H9 (cell line): ENCODE measurements around the gene MGME1. TPM values are rescaled to one million over a fixed set of nuclear protein-coding genes. Genes with fewer than 3 reads are reported as not detected.
A peak's percentile ranks its signal among the peaks of the same experiment; 100 is the strongest.

Experiments used
- DNase-seq: peaks from one replicate; pipeline ENCODE4 v3.0.0-alpha.2; 2017
- H2AFZ ChIP-seq: one replicate; pipeline ENCODE4 v1.6.1; 2013; ENCODE audit warnings: mild to moderate bottlenecking, low read length, control low read depth, moderate library complexity
- H2AK5ac ChIP-seq: 2 replicates; pipeline ENCODE4 v1.6.1; 2013; ENCODE audit warnings: low read length, control low read depth, mixed read lengths; ENCODE audit not compliant: insufficient read length
- H2BK120ac ChIP-seq: one replicate; pipeline ENCODE4 v1.6.1; 2013; ENCODE audit warnings: low read depth, mild to moderate bottlenecking, low read length, control low read depth, inconsistent platforms; ENCODE audit not compliant: poor library complexity, severe bottlenecking
- H2BK12ac ChIP-seq: 2 replicates; pipeline ENCODE4 v1.6.1; 2013; ENCODE audit warnings: low read length, control low read depth, mixed read lengths, low read depth; ENCODE audit not compliant: insufficient read length
- H2BK15ac ChIP-seq: 2 replicates; pipeline ENCODE4 v1.6.1; 2013; ENCODE audit warnings: low read depth, low read length, control low read depth
- H2BK20ac ChIP-seq: one replicate; pipeline ENCODE4 v1.6.1; 2013; ENCODE audit warnings: low read depth, mild to moderate bottlenecking, low read length, control low read depth, inconsistent platforms; ENCODE audit not compliant: poor library complexity, severe bottlenecking
- H2BK5ac ChIP-seq: 2 replicates; pipeline ENCODE4 v1.6.1; 2013; ENCODE audit warnings: low read length, control low read depth, mixed read lengths; ENCODE audit not compliant: insufficient read length
- H3K14ac ChIP-seq: 2 replicates; pipeline ENCODE4 v1.6.1; 2013; ENCODE audit warnings: low read length, control low read depth; ENCODE audit not compliant: insufficient read depth
- H3K18ac ChIP-seq: 2 replicates; pipeline ENCODE4 v1.6.1; 2013; ENCODE audit warnings: low read depth, mild to moderate bottlenecking, mixed read lengths, low read length, control low read depth; ENCODE audit not compliant: insufficient read length
- H3K23ac ChIP-seq: 2 replicates; pipeline ENCODE4 v1.6.1; 2013; ENCODE audit warnings: low read length, control low read depth, mixed read lengths, low read depth; ENCODE audit not compliant: insufficient read length
- H3K23me2 ChIP-seq: 2 replicates; pipeline ENCODE4 v1.6.1; 2013; ENCODE audit warnings: low read depth, mild to moderate bottlenecking, mixed read lengths, low read length, control low read depth; ENCODE audit not compliant: insufficient read length, poor library complexity, severe bottlenecking
- H3K27ac ChIP-seq: 2 replicates; pipeline ENCODE4 v1.5.1; 2013; ENCODE audit warnings: low read length, control low read depth, mixed read lengths, low read depth; ENCODE audit not compliant: insufficient read length
- H3K27me3 ChIP-seq: 2 replicates; pipeline ENCODE4 v1.6.1; 2013; ENCODE audit warnings: low read length, control low read depth, inconsistent platforms; ENCODE audit not compliant: insufficient read depth
- H3K4ac ChIP-seq: 2 replicates; pipeline ENCODE4 v1.6.1; 2013; ENCODE audit warnings: low read depth, mild to moderate bottlenecking, control low read depth, inconsistent platforms, low read length, moderate library complexity
- H3K4me1 ChIP-seq: 2 replicates; pipeline ENCODE4 v1.6.1; 2013; ENCODE audit warnings: low read length, control low read depth, inconsistent platforms; ENCODE audit not compliant: insufficient read depth
- H3K4me2 ChIP-seq: 2 replicates; pipeline ENCODE4 v1.6.1; 2013; ENCODE audit warnings: low read length, control low read depth, mixed read lengths; ENCODE audit not compliant: insufficient read length, insufficient read depth
- H3K56ac ChIP-seq: 2 replicates; pipeline ENCODE4 v1.6.1; 2013; ENCODE audit warnings: low read depth, mild to moderate bottlenecking, mixed read lengths, low read length, control low read depth; ENCODE audit not compliant: insufficient read length
- H3K79me1 ChIP-seq: 2 replicates; pipeline ENCODE4 v1.6.1; 2013; ENCODE audit warnings: low read depth, mild to moderate bottlenecking, moderate library complexity, low read length, control low read depth, inconsistent platforms; ENCODE audit not compliant: insufficient read depth, poor library complexity, severe bottlenecking
- H3K79me2 ChIP-seq: 2 replicates; pipeline ENCODE4 v1.6.1; 2013; ENCODE audit warnings: low read length, control low read depth, inconsistent platforms; ENCODE audit not compliant: insufficient read depth
- H3K9ac ChIP-seq: 2 replicates; pipeline ENCODE4 v1.6.1; 2013; ENCODE audit warnings: low read length, control low read depth, mixed read lengths; ENCODE audit not compliant: insufficient read length; ENCODE audit errors: extremely low read depth
- H3K9me3 ChIP-seq: one replicate; pipeline ENCODE4 v1.6.1; 2013; ENCODE audit warnings: low read depth, low read length, inconsistent platforms; ENCODE audit not compliant: control insufficient read depth
- H3T11ph ChIP-seq: one replicate; pipeline ENCODE4 v1.6.1; 2013; ENCODE audit warnings: mild to moderate bottlenecking, low read length, control low read depth, inconsistent platforms
- H4K20me1 ChIP-seq: one replicate; pipeline ENCODE4 v1.6.1; 2013; ENCODE audit not compliant: control insufficient read depth, insufficient read length, insufficient read depth
- H4K5ac ChIP-seq: 2 replicates; pipeline ENCODE4 v1.6.1; 2013; ENCODE audit warnings: low read depth, mild to moderate bottlenecking, mixed read lengths, low read length, control low read depth; ENCODE audit not compliant: insufficient read length
- H4K8ac ChIP-seq: replicated peaks from 2 replicates; pipeline ENCODE4 v1.6.1; 2013; ENCODE audit warnings: low read length, control low read depth, mixed read lengths, low read depth; ENCODE audit not compliant: insufficient read length
- H4K91ac ChIP-seq: 2 replicates; pipeline ENCODE4 v1.6.1; 2013; ENCODE audit warnings: low read depth, mild to moderate bottlenecking, moderate library complexity, mixed read lengths, low read length, control low read depth; ENCODE audit not compliant: insufficient read length
- H3K27ac Mint-ChIP-seq, 3 experiments: 2 replicates in 2 of 3; 3 replicates in 1 of 3; pipeline ENCODE4 v1.8.0; 2020 to 2021; ENCODE audit warnings: mixed read lengths in 3 of 3, mild to moderate bottlenecking in 1 of 3, moderate library complexity in 1 of 3
- H3K27me3 Mint-ChIP-seq: 2 replicates; pipeline ENCODE4 v1.8.0; 2021; ENCODE audit warnings: low read depth, mild to moderate bottlenecking, moderate library complexity, mixed read lengths
- H3K36me3 Mint-ChIP-seq, 3 experiments: 2 replicates in 2 of 3; 3 replicates in 1 of 3; pipeline ENCODE4 v1.8.0; 2020 to 2021; ENCODE audit warnings: low read depth in 3 of 3, mixed read lengths in 3 of 3; ENCODE audit not compliant: insufficient read depth in 1 of 3
- H3K4me1 Mint-ChIP-seq, 2 experiments: 2 replicates each; pipeline ENCODE4 v1.8.0; 2020; ENCODE audit warnings: mixed read lengths in 2 of 2
- H3K4me3 Mint-ChIP-seq, 2 experiments: 2 replicates in 1 of 2; 3 replicates in 1 of 2; pipeline ENCODE4 v1.8.0; 2020 to 2021; ENCODE audit warnings: mild to moderate bottlenecking in 2 of 2, mixed read lengths in 2 of 2, moderate library complexity in 1 of 2
- H3K9me3 Mint-ChIP-seq, 2 experiments: 2 replicates in 1 of 2; 3 replicates in 1 of 2; pipeline ENCODE4 v1.8.0; 2020; ENCODE audit warnings: mild to moderate bottlenecking in 2 of 2, mixed read lengths in 2 of 2, moderate library complexity in 1 of 2
- CTCF ChIP-seq: fragments of 200-600 bp; sonication (generic); conservative IDR thresholded peaks from 3 replicates; pipeline ENCODE4 v1.8.0; 2021; ENCODE audit warnings: antibody characterized with exemption, mild to moderate bottlenecking
- WGBS: extraction: QIAGEN DNeasy Blood & Tissue Kit; methylation state at CpG from one replicate; pipeline ENCODE4 v1.1.7; 2013; ENCODE audit warnings: missing lambda C conversion rate, low lambda C conversion rate, mixed read lengths; ENCODE audit not compliant: insufficient read length; ENCODE audit errors: extremely low coverage; 5-methylcytosine and 5-hydroxymethylcytosine counted together
- total RNA-seq: library from RNA; stranded (reverse); gene quantifications from 2 replicates; pipeline ENCODE4 v1.2.1, GENCODE V29; 2021

MGME1 gene
- total RNA-seq, 1 experiment from 2014 or later = 48.9 TPM

DNA sequence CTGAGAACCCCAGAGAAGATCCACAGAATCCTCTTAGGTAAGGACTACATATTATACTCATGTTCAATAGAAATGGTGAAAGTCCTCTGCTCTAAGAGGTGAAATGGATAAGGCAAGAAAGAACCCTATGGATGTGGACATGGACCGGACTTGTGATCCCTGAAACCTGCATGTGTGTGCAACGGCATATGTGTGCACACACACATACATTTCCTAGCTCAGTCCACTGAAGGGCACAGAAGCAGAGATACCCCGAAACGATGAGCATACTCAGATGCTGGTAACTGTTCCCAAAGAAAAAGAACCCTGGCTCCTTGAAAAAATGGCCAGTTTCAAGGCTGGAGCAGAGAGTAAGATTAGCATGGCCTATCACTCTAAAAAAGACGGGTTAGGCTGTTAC lies 22.8 kb upstream of the MGME1 start:
- Histone ChIP-seq H3K4me2 (no peak overlapping the region), H2BK20ac (no peak overlapping the region), H2BK12ac (no peak overlapping the region), H3K9me3 (no peaks in the 10 kb centered on the region), H3K27ac (no peak overlapping the region), H3K79me1 (peaks cover 4% of the 10 kb centered on the region), H4K20me1 (no peaks in the 10 kb centered on the region), H3K23me2 (no peaks in the 10 kb centered on the region), H3T11ph (no peak overlapping the region), H3K14ac (no peak overlapping the region), H3K23ac (no peak overlapping the region), H2AFZ (no peak overlapping the region), H2BK120ac (no peak overlapping the region), H3K4ac (no peak overlapping the region), H2BK5ac (no peak overlapping the region), H3K18ac (no peak overlapping the region), H4K5ac (no peak overlapping the region), H4K8ac (no peak overlapping the region), H3K9ac (no peak overlapping the region), H2BK15ac (no peak overlapping the region), H3K27me3 (no peaks in the 10 kb centered on the region), H2AK5ac (no peak overlapping the region), H4K91ac (no peak overlapping the region), H3K56ac (no peak overlapping the region), H3K4me1 (no peaks in the 10 kb centered on the region), H3K79me2 (no peaks in the 10 kb centered on the region)
- no peak for DNase-seq
- Mint-ChIP-seq H3K27ac (peak overlapping the region in 1 of 3 experiments; percentile 41; a peak in 2 of 7 replicates), H3K36me3 (peaks cover 80 to 98% (median 97%) of the 10 kb centered on the region in 3 experiments; a peak in 6 of 7 replicates), H3K9me3 (no peaks in the 10 kb centered on the region), H3K4me3 (no peak overlapping the region), H3K4me1 (peaks cover 11 to 23% of the 10 kb centered on the region in 2 experiments), H3K27me3 (no peaks in the 10 kb centered on the region)
- WGBS = no CpG with 5 or more reads among the region's 5 CpGs
- no peak for TF ChIP-seq CTCF
